ENCODE data around the gene GRHPR.

Gene GRHPR

GRCh38 chr9:37398464-37399025 lies 24.0 kb upstream of the GRHPR start:
- no peak for DNase-seq (ENCODE audit: low spot score)

GRCh38 chr9:37399336-37399735 lies 23.2 kb upstream of the GRHPR start:
- DNase-seq (ENCODE audit: low spot score) = no peak

GRCh38 chr9:37404590-37404989 lies 17.9 kb upstream of the GRHPR start:
- no peak for DNase-seq (ENCODE audit: low spot score)

GRCh38 chr9:37405350-37405749 lies 17.1 kb upstream of the GRHPR start:
- no peak for DNase-seq (ENCODE audit: low spot score)

GRCh38 chr9:37405764-37406380 lies 16.6 kb upstream of the GRHPR start:
- no peak for DNase-seq (ENCODE audit: low spot score)

GRCh38 chr9:37406603-37407401 lies 15.7 kb upstream of the GRHPR start:
- DNase-seq (ENCODE audit: low spot score) = no peak

- DNase-seq (ENCODE audit: low spot score) = no peak
Measured at GRCh38 chr9:37407468-37407867, 15.0 kb upstream of the GRHPR start.

- DNase-seq (ENCODE audit: low spot score) = no peak
Measured at GRCh38 chr9:37408933-37409710, 13.4 kb upstream of the GRHPR start.

- DNase-seq (ENCODE audit: low spot score) = no peak
Measured at GRCh38 chr9:37410354-37410861, 12.1 kb upstream of the GRHPR start.

- no peak for DNase-seq (ENCODE audit: low spot score)
Measured at GRCh38 chr9:37410969-37411785, 11.3 kb upstream of the GRHPR start.

- DNase-seq (ENCODE audit: low spot score) = no peak
Measured at GRCh38 chr9:37412431-37413151, 9.9 kb upstream of the GRHPR start.

GRCh38 chr9:37413311-37413710 lies 9.2 kb upstream of the GRHPR start:
- DNase-seq (ENCODE audit: low spot score) = no peak

- DNase-seq (ENCODE audit: low spot score) = no peak
Measured at GRCh38 chr9:37414503-37414943, 8.0 kb upstream of the GRHPR start.

- no peak for DNase-seq (ENCODE audit: low spot score)
Measured at GRCh38 chr9:37415011-37415719, 7.3 kb upstream of the GRHPR start.

GRCh38 chr9:37417252-37417803 lies 5.2 kb upstream of the GRHPR start:
- no peak for DNase-seq (ENCODE audit: low spot score)

GRCh38 chr9:37417857-37418618 lies 4.5 kb upstream of the GRHPR start:
- DNase-seq (ENCODE audit: low spot score) = no peak

GRCh38 chr9:37419204-37419603 lies 3.3 kb upstream of the GRHPR start:
- DNase-seq (ENCODE audit: low spot score) = no peak

GRCh38 chr9:37420271-37421215 lies 2.0 kb upstream of the GRHPR start:
- no peak for DNase-seq (ENCODE audit: low spot score)
